ENCODE measurements around the gene NT5C2.

Gene NT5C2

GRCh38 chr10:103193107-103193819 is at the start of gene NT5C2:
NT5C2 (minus strand) TSS chr10:103193272; CDS start chr10:103174958, 18,314 bp downstream.
- H3K27ac ChIP-seq (ENCODE audit: low read depth, low read length), result peak within 1 kb of the TSS; percentile 96
- H3K4me1 ChIP-seq (ENCODE audit: control insufficient read depth in 1 of 2, insufficient read depth in 2 of 2, low read length in 2 of 2), result peaks cover 15 to 22% of the 10 kb centered on the region in 2 donors
- H3K9me3 ChIP-seq (ENCODE audit: control insufficient read depth in 1 of 2, low read length in 2 of 2), result no peaks in the 10 kb centered on the region
- H3K9ac ChIP-seq (ENCODE audit: low read depth in 1 of 2, low read length in 2 of 2), result peak within 1 kb of the TSS; percentile 86 to 99
- no peaks in the 10 kb centered on the region for H3K27me3 ChIP-seq (ENCODE audit: control insufficient read depth in 1 of 2, insufficient read depth in 2 of 2, low read length in 2 of 2)
- H3K36me3 ChIP-seq (ENCODE audit: control insufficient read depth in 1 of 2, insufficient read depth in 2 of 2, low read length in 2 of 2), result no peaks in the 10 kb centered on the region
- peak within 1 kb of the TSS; percentile 86 to 99 for H3K4me3 ChIP-seq (ENCODE audit: low read depth in 1 of 2, low read length in 2 of 2)

GRCh38 chr10:103241262-103242011 is 48.4 kb upstream of the NT5C2 start:
- Histone ChIP-seq H3K9ac (ENCODE audit: low read depth in 1 of 2, low read length in 2 of 2) (peak overlapping the region in 1 of 2 donors; percentile 40), H3K4me3 (ENCODE audit: low read depth in 1 of 2, low read length in 2 of 2) (peak overlapping the region; percentile 10 to 51), H3K9me3 (ENCODE audit: control insufficient read depth in 1 of 2, low read length in 2 of 2) (no peaks in the 10 kb centered on the region), H3K27me3 (ENCODE audit: control insufficient read depth in 1 of 2, insufficient read depth in 2 of 2, low read length in 2 of 2) (no peaks in the 10 kb centered on the region), H3K27ac (ENCODE audit: low read depth, low read length) (peak overlapping the region; percentile 84), H3K4me1 (ENCODE audit: control insufficient read depth in 1 of 2, insufficient read depth in 2 of 2, low read length in 2 of 2) (peaks cover 25 to 26% of the 10 kb centered on the region in 2 donors), H3K36me3 (ENCODE audit: control insufficient read depth in 1 of 2, insufficient read depth in 2 of 2, low read length in 2 of 2) (no peaks in the 10 kb centered on the region)

GRCh38 chr10:103238506-103239252 is 45.6 kb upstream of the NT5C2 start:
- Histone ChIP-seq H3K4me3 (ENCODE audit: low read depth in 1 of 2, low read length in 2 of 2) (no peak overlapping the region), H3K4me1 (ENCODE audit: control insufficient read depth in 1 of 2, insufficient read depth in 2 of 2, low read length in 2 of 2) (peaks cover 25 to 26% of the 10 kb centered on the region in 2 donors), H3K36me3 (ENCODE audit: control insufficient read depth in 1 of 2, insufficient read depth in 2 of 2, low read length in 2 of 2) (no peaks in the 10 kb centered on the region), H3K27ac (ENCODE audit: low read depth, low read length) (peak overlapping the region; percentile 34), H3K9me3 (ENCODE audit: control insufficient read depth in 1 of 2, low read length in 2 of 2) (no peaks in the 10 kb centered on the region), H3K9ac (ENCODE audit: low read depth in 1 of 2, low read length in 2 of 2) (no peak overlapping the region), H3K27me3 (ENCODE audit: control insufficient read depth in 1 of 2, insufficient read depth in 2 of 2, low read length in 2 of 2) (no peaks in the 10 kb centered on the region)

GRCh38 chr10:103235775-103236174 is 42.7 kb upstream of the NT5C2 start:
- H3K4me1 ChIP-seq (ENCODE audit: control insufficient read depth in 1 of 2, insufficient read depth in 2 of 2, low read length in 2 of 2), result peaks cover 16 to 25% of the 10 kb centered on the region in 2 donors
- H3K4me3 ChIP-seq (ENCODE audit: low read depth in 1 of 2, low read length in 2 of 2), result no peak overlapping the region
- no peak overlapping the region for H3K9ac ChIP-seq (ENCODE audit: low read depth in 1 of 2, low read length in 2 of 2)
- H3K27ac ChIP-seq (ENCODE audit: low read depth, low read length), result no peak overlapping the region
- H3K9me3 ChIP-seq (ENCODE audit: control insufficient read depth in 1 of 2, low read length in 2 of 2), result no peaks in the 10 kb centered on the region
- no peaks in the 10 kb centered on the region for H3K27me3 ChIP-seq (ENCODE audit: control insufficient read depth in 1 of 2, insufficient read depth in 2 of 2, low read length in 2 of 2)
- H3K36me3 ChIP-seq (ENCODE audit: control insufficient read depth in 1 of 2, insufficient read depth in 2 of 2, low read length in 2 of 2), result no peaks in the 10 kb centered on the region

- Histone ChIP-seq H3K9me3 (ENCODE audit: control insufficient read depth in 1 of 2, low read length in 2 of 2) (no peaks in the 10 kb centered on the region), H3K4me3 (ENCODE audit: low read depth in 1 of 2, low read length in 2 of 2) (no peak overlapping the region), H3K4me1 (ENCODE audit: control insufficient read depth in 1 of 2, insufficient read depth in 2 of 2, low read length in 2 of 2) (peaks cover 0 to 10% of the 10 kb centered on the region in 2 donors), H3K27me3 (ENCODE audit: control insufficient read depth in 1 of 2, insufficient read depth in 2 of 2, low read length in 2 of 2) (no peaks in the 10 kb centered on the region), H3K27ac (ENCODE audit: low read depth, low read length) (no peak overlapping the region), H3K9ac (ENCODE audit: low read depth in 1 of 2, low read length in 2 of 2) (no peak overlapping the region), H3K36me3 (ENCODE audit: control insufficient read depth in 1 of 2, insufficient read depth in 2 of 2, low read length in 2 of 2) (no peaks in the 10 kb centered on the region)
Observed at GRCh38 chr10:103232772-103233488, 39.9 kb upstream of the NT5C2 start.

- Histone ChIP-seq H3K27ac (ENCODE audit: low read depth, low read length) (no peak overlapping the region), H3K4me3 (ENCODE audit: low read depth in 1 of 2, low read length in 2 of 2) (no peak overlapping the region), H3K36me3 (ENCODE audit: control insufficient read depth in 1 of 2, insufficient read depth in 2 of 2, low read length in 2 of 2) (no peaks in the 10 kb centered on the region), H3K4me1 (ENCODE audit: control insufficient read depth in 1 of 2, insufficient read depth in 2 of 2, low read length in 2 of 2) (peaks cover 0 to 15% of the 10 kb centered on the region in 2 donors), H3K9me3 (ENCODE audit: control insufficient read depth in 1 of 2, low read length in 2 of 2) (no peaks in the 10 kb centered on the region), H3K27me3 (ENCODE audit: control insufficient read depth in 1 of 2, insufficient read depth in 2 of 2, low read length in 2 of 2) (no peaks in the 10 kb centered on the region), H3K9ac (ENCODE audit: low read depth in 1 of 2, low read length in 2 of 2) (no peak overlapping the region)
Observed at GRCh38 chr10:103232131-103232673, 39.1 kb upstream of the NT5C2 start.

GRCh38 chr10:103231047-103231551 is 38.0 kb upstream of the NT5C2 start:
- Histone ChIP-seq H3K9me3 (ENCODE audit: control insufficient read depth in 1 of 2, low read length in 2 of 2) (no peaks in the 10 kb centered on the region), H3K4me1 (ENCODE audit: control insufficient read depth in 1 of 2, insufficient read depth in 2 of 2, low read length in 2 of 2) (peaks cover 0 to 15% of the 10 kb centered on the region in 2 donors), H3K36me3 (ENCODE audit: control insufficient read depth in 1 of 2, insufficient read depth in 2 of 2, low read length in 2 of 2) (no peaks in the 10 kb centered on the region), H3K4me3 (ENCODE audit: low read depth in 1 of 2, low read length in 2 of 2) (no peak overlapping the region), H3K9ac (ENCODE audit: low read depth in 1 of 2, low read length in 2 of 2) (no peak overlapping the region), H3K27ac (ENCODE audit: low read depth, low read length) (no peak overlapping the region), H3K27me3 (ENCODE audit: control insufficient read depth in 1 of 2, insufficient read depth in 2 of 2, low read length in 2 of 2) (no peaks in the 10 kb centered on the region)

- Histone ChIP-seq H3K4me3 (ENCODE audit: low read depth in 1 of 2, low read length in 2 of 2) (no peak overlapping the region), H3K9me3 (ENCODE audit: control insufficient read depth in 1 of 2, low read length in 2 of 2) (peaks cover 6 to 10% of the 10 kb centered on the region in 2 donors), H3K27me3 (ENCODE audit: control insufficient read depth in 1 of 2, insufficient read depth in 2 of 2, low read length in 2 of 2) (no peaks in the 10 kb centered on the region), H3K27ac (ENCODE audit: low read depth, low read length) (no peak overlapping the region), H3K9ac (ENCODE audit: low read depth in 1 of 2, low read length in 2 of 2) (no peak overlapping the region), H3K36me3 (ENCODE audit: control insufficient read depth in 1 of 2, insufficient read depth in 2 of 2, low read length in 2 of 2) (no peaks in the 10 kb centered on the region), H3K4me1 (ENCODE audit: control insufficient read depth in 1 of 2, insufficient read depth in 2 of 2, low read length in 2 of 2) (peaks cover 0 to 15% of the 10 kb centered on the region in 2 donors)
Observed at GRCh38 chr10:103227416-103227815, 34.3 kb upstream of the NT5C2 start.

GRCh38 chr10:103225939-103226338 is 32.9 kb upstream of the NT5C2 start:
- peaks cover 0 to 9% of the 10 kb centered on the region in 2 donors for H3K4me1 ChIP-seq (ENCODE audit: control insufficient read depth in 1 of 2, insufficient read depth in 2 of 2, low read length in 2 of 2)
- peaks cover 6 to 10% of the 10 kb centered on the region in 2 donors for H3K9me3 ChIP-seq (ENCODE audit: control insufficient read depth in 1 of 2, low read length in 2 of 2)
- no peak overlapping the region for H3K27ac ChIP-seq (ENCODE audit: low read depth, low read length)
- no peaks in the 10 kb centered on the region for H3K27me3 ChIP-seq (ENCODE audit: control insufficient read depth in 1 of 2, insufficient read depth in 2 of 2, low read length in 2 of 2)
- H3K9ac ChIP-seq (ENCODE audit: low read depth in 1 of 2, low read length in 2 of 2), result no peak overlapping the region
- H3K36me3 ChIP-seq (ENCODE audit: control insufficient read depth in 1 of 2, insufficient read depth in 2 of 2, low read length in 2 of 2), result no peaks in the 10 kb centered on the region
- H3K4me3 ChIP-seq (ENCODE audit: low read depth in 1 of 2, low read length in 2 of 2), result no peak overlapping the region
